Neuronal stem cell (in vitro differentiated cells): ENCODE measurements around the gene CCDC9B.
A peak's percentile ranks its signal among the peaks of the same experiment; 100 is the strongest.

ENCODE experiments used
- DNase-seq: peaks from one replicate; pipeline ENCODE4 v3.0.0-alpha.2; 2013; ENCODE audit warnings: low spot score
- H2AFZ ChIP-seq: one replicate; pipeline ENCODE4 v1.6.1; 2013; ENCODE audit warnings: mild to moderate bottlenecking, low read length, inconsistent platforms
- H2AK5ac ChIP-seq: 2 replicates; pipeline ENCODE4 v1.6.1; 2013; ENCODE audit warnings: low read depth, mild to moderate bottlenecking, inconsistent platforms, low read length, moderate library complexity, mixed read lengths
- H2BK120ac ChIP-seq: 2 replicates; pipeline ENCODE4 v1.6.1; 2013; ENCODE audit warnings: low read depth, mild to moderate bottlenecking, inconsistent platforms, low read length, moderate library complexity, mixed read lengths
- H2BK12ac ChIP-seq: one replicate; pipeline ENCODE4 v1.6.1; 2013; ENCODE audit warnings: low read length, inconsistent platforms
- H2BK15ac ChIP-seq: 2 replicates; pipeline ENCODE4 v1.6.1; 2013; ENCODE audit warnings: mild to moderate bottlenecking, low read length, inconsistent platforms, mixed read lengths
- H2BK5ac ChIP-seq: one replicate; pipeline ENCODE4 v1.6.1; 2013; ENCODE audit warnings: inconsistent platforms, mild to moderate bottlenecking, low read length, moderate library complexity
- H3K14ac ChIP-seq: one replicate; pipeline ENCODE4 v1.6.1; 2013; ENCODE audit warnings: low read length, inconsistent platforms
- H3K18ac ChIP-seq: 2 replicates; pipeline ENCODE4 v1.6.1; 2013; ENCODE audit warnings: low read length, inconsistent platforms
- H3K23ac ChIP-seq: 2 replicates; pipeline ENCODE4 v1.6.1; 2013; ENCODE audit warnings: low read depth, mild to moderate bottlenecking, mixed read lengths, low read length, inconsistent platforms; ENCODE audit not compliant: poor library complexity
- H3K27ac ChIP-seq: replicated peaks from 3 replicates; pipeline ENCODE4 v1.5.1; 2013; ENCODE audit warnings: low read length, inconsistent platforms
- H3K27me3 ChIP-seq, 3 experiments: 2 replicates each; pipeline ENCODE4 v1.6.1; 2013; ENCODE audit warnings: low read length in 3 of 3, mild to moderate bottlenecking in 2 of 3, inconsistent platforms in 1 of 3, low read depth in 1 of 3, mixed read lengths in 1 of 3, moderate library complexity in 1 of 3; ENCODE audit not compliant: control insufficient read depth in 3 of 3, insufficient read depth in 3 of 3
- H3K36me3 ChIP-seq, 2 donors: replicated peaks in 1 of 2; 2 replicates each; pipeline ENCODE4 v1.6.1; 2013; ENCODE audit warnings: low read length in 2 of 2; ENCODE audit not compliant: control insufficient read depth in 2 of 2, insufficient read depth in 2 of 2
- H3K4ac ChIP-seq: 2 replicates; pipeline ENCODE4 v1.6.1; 2013; ENCODE audit warnings: inconsistent platforms, mild to moderate bottlenecking, low read length, moderate library complexity
- H3K4me1 ChIP-seq, 2 donors: 1 replicate in 1 of 2; 2 replicates in 1 of 2; pipeline ENCODE4 v1.6.1; 2013; ENCODE audit warnings: low read length in 2 of 2, low read depth in 1 of 2; ENCODE audit not compliant: control insufficient read depth in 2 of 2, insufficient read depth in 1 of 2
- H3K4me2 ChIP-seq: one replicate; pipeline ENCODE4 v1.6.1; 2013; ENCODE audit warnings: mild to moderate bottlenecking, low read length, inconsistent platforms; ENCODE audit not compliant: insufficient read depth, poor library complexity, severe bottlenecking
- H3K4me3 ChIP-seq, 2 donors: 2 replicates each; pipeline ENCODE4 v1.5.1; 2013; ENCODE audit warnings: low read length in 2 of 2, mild to moderate bottlenecking in 2 of 2, inconsistent platforms in 1 of 2, moderate library complexity in 1 of 2
- H3K79me1 ChIP-seq: one replicate; pipeline ENCODE4 v1.6.1; 2013; ENCODE audit warnings: low read depth, mild to moderate bottlenecking, inconsistent platforms, low read length, moderate library complexity
- H3K9ac ChIP-seq: one replicate; pipeline ENCODE4 v1.6.1; 2013; ENCODE audit warnings: mild to moderate bottlenecking, low read depth, low read length, inconsistent platforms; ENCODE audit not compliant: poor library complexity
- H3K9me3 ChIP-seq, 2 donors: replicated peaks in 1 of 2; 2 replicates each; pipeline versions ENCODE3 to v1.6.1; 2013; ENCODE audit warnings: low read length in 2 of 2, mild to moderate bottlenecking in 2 of 2, inconsistent platforms in 1 of 2, low read depth in 1 of 2, mixed read lengths in 1 of 2, moderate library complexity in 1 of 2; ENCODE audit not compliant: control insufficient read depth in 2 of 2, insufficient read depth in 1 of 2
- H4K8ac ChIP-seq: one replicate; pipeline ENCODE4 v1.6.1; 2013; ENCODE audit warnings: low read depth, mild to moderate bottlenecking, inconsistent platforms, low read length, moderate library complexity
- H4K91ac ChIP-seq: one replicate; pipeline ENCODE4 v1.6.1; 2013; ENCODE audit warnings: low read length, low read depth, mild to moderate bottlenecking, inconsistent platforms; ENCODE audit not compliant: poor library complexity
- WGBS, 2 donors: extraction: QIAGEN DNeasy Blood & Tissue Kit; methylation state at CpG; one replicate each; pipeline ENCODE4 v1.1.7; 2013; ENCODE audit warnings: missing lambda C conversion rate in 2 of 2, mixed read lengths in 1 of 2; ENCODE audit not compliant: insufficient read length in 2 of 2, insufficient replicate concordance in 1 of 2; ENCODE audit errors: extremely low coverage in 2 of 2; 5-methylcytosine and 5-hydroxymethylcytosine counted together

The CCDC9B gene

DNA sequence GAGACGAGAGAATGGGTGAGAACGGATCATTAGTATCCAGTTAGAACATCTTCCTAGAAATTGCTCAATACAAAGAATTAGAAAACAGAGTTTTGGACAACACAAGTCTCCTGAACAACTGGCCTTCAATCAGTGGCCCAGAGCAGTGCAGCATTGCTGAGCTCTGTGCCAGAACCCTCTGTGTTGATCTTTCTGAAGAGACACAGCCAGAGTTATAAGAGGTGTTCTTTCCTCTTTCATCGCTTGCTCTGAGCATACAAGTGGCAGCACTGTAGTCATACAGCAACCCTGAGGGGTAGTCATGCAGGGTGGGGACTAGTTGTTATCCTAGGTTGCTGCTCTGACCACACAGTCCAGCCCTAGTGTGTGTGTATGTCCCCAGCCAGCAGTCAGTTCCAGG lies 45.7 kb upstream of the CCDC9B start:
- H2BK15ac ChIP-seq: no peak overlapping the region
- no peak for DNase-seq
- H3K36me3 ChIP-seq: peaks cover 32 to 73% of the 10 kb centered on the region in 2 donors
- H3K27me3 ChIP-seq: no peaks in the 10 kb centered on the region
- H3K4me3 ChIP-seq: no peak overlapping the region
- no peak overlapping the region for H3K23ac ChIP-seq
- no peak overlapping the region for H2AFZ ChIP-seq
- peaks cover 0 to 2% of the 10 kb centered on the region in 2 donors for H3K4me1 ChIP-seq
- peaks cover 8% of the 10 kb centered on the region for H3K79me1 ChIP-seq
- no peak overlapping the region for H3K4ac ChIP-seq
- H3K9me3 ChIP-seq: peaks cover 0 to 2% of the 10 kb centered on the region in 2 donors
- no peak overlapping the region for H4K91ac ChIP-seq
- no peak overlapping the region for H2BK12ac ChIP-seq
- H2BK5ac ChIP-seq: no peak overlapping the region
- no CpG with 5 or more reads among the region's 3 CpGs for WGBS, 2 donors
- H3K4me2 ChIP-seq: no peak overlapping the region
- no peak overlapping the region for H3K9ac ChIP-seq
- H2AK5ac ChIP-seq: no peak overlapping the region
- H3K27ac ChIP-seq: no peak overlapping the region
- H3K18ac ChIP-seq: no peak overlapping the region
- H2BK120ac ChIP-seq: no peak overlapping the region
- no peak overlapping the region for H4K8ac ChIP-seq
- H3K14ac ChIP-seq: no peak overlapping the region

- Histone ChIP-seq H3K4me3 (peak within 1 kb of the TSS; percentile 93 to 96), H2AFZ (peak within 1 kb of the TSS; percentile 82), H3K9ac (peak within 1 kb of the TSS; percentile 100), H2AK5ac (peak within 1 kb of the TSS; percentile 77), H3K4ac (no peak within 1 kb of the TSS), H3K18ac (peak within 1 kb of the TSS; percentile 96), H2BK12ac (peak within 1 kb of the TSS; percentile 48), H3K27ac (no peak within 1 kb of the TSS), H3K14ac (no peak within 1 kb of the TSS), H3K4me1 (peaks cover 0 to 2% of the 10 kb centered on the region in 2 donors), H3K36me3 (peaks cover 19 to 36% of the 10 kb centered on the region in 2 donors), H3K4me2 (peak within 1 kb of the TSS; percentile 73), H2BK120ac (peak within 1 kb of the TSS; percentile 17), H3K23ac (peak within 1 kb of the TSS; percentile 68), H3K9me3 (peaks cover 0 to 2% of the 10 kb centered on the region in 2 donors), H3K27me3 (no peaks in the 10 kb centered on the region), H2BK5ac (peak within 1 kb of the TSS; percentile 96), H4K8ac (no peak within 1 kb of the TSS), H2BK15ac (no peak within 1 kb of the TSS), H3K79me1 (peaks cover 8% of the 10 kb centered on the region), H4K91ac (peak within 1 kb of the TSS; percentile 81)
- WGBS, 2 donors: no CpG with 5 or more reads among the region's 57 CpGs
- DNase-seq: peak; percentile 87
These were observed 42.1 kb upstream of the CCDC9B start, which contains the start of gene KNSTRN for GRCh38 chr15:40382580-40383456. TSS of gene KNSTRN (plus strand) at chr15:40382721. CDS start at chr15:40382836, 115 bp downstream.

- H3K18ac ChIP-seq: no peak overlapping the region
- H3K79me1 ChIP-seq: peaks cover 8% of the 10 kb centered on the region
- H4K91ac ChIP-seq: no peak overlapping the region
- no peak overlapping the region for H3K27ac ChIP-seq
- H2BK12ac ChIP-seq: no peak overlapping the region
- no peak overlapping the region for H3K4me3 ChIP-seq
- no peaks in the 10 kb centered on the region for H3K27me3 ChIP-seq
- no CpG with 5 or more reads among the region's 11 CpGs for WGBS, 2 donors
- no peak overlapping the region for H3K23ac ChIP-seq
- no peak overlapping the region for H3K4me2 ChIP-seq
- no peak overlapping the region for H3K9ac ChIP-seq
- no peak overlapping the region for H2AK5ac ChIP-seq
- H3K36me3 ChIP-seq: peaks cover 11 to 28% of the 10 kb centered on the region in 2 donors
- no peak overlapping the region for H2BK5ac ChIP-seq
- H2AFZ ChIP-seq: peak overlapping the region; percentile 82
- H3K9me3 ChIP-seq: no peaks in the 10 kb centered on the region
- no peak overlapping the region for H3K14ac ChIP-seq
- no peak overlapping the region for H4K8ac ChIP-seq
- H3K4ac ChIP-seq: no peak overlapping the region
- no peak for DNase-seq
- H2BK15ac ChIP-seq: no peak overlapping the region
- no peak overlapping the region for H2BK120ac ChIP-seq
- H3K4me1 ChIP-seq: peaks cover 0 to 2% of the 10 kb centered on the region in 2 donors
These were observed 41.2 kb upstream of the CCDC9B start for GRCh38 chr15:40381818-40382529.

- Histone ChIP-seq H3K4me1 (peaks cover 0 to 2% of the 10 kb centered on the region in 2 donors), H3K9me3 (no peaks in the 10 kb centered on the region), H3K23ac (no peak overlapping the region), H4K8ac (no peak overlapping the region), H3K36me3 (peaks cover 2 to 15% of the 10 kb centered on the region in 2 donors), H3K27me3 (peaks cover 0 to 2% (median 0%) of the 10 kb centered on the region in 3 experiments), H2BK12ac (no peak overlapping the region), H3K4me3 (no peak overlapping the region), H2AFZ (no peak overlapping the region), H3K4me2 (no peak overlapping the region), H4K91ac (no peak overlapping the region), H2BK120ac (no peak overlapping the region), H3K79me1 (peaks cover 8% of the 10 kb centered on the region), H2BK5ac (no peak overlapping the region), H3K9ac (no peak overlapping the region), H2AK5ac (no peak overlapping the region), H3K18ac (no peak overlapping the region), H3K4ac (no peak overlapping the region), H2BK15ac (no peak overlapping the region), H3K27ac (no peak overlapping the region), H3K14ac (no peak overlapping the region)
- WGBS, 2 donors: no CpG with 5 or more reads among the region's 10 CpGs
- DNase-seq: no peak
These were observed 39.9 kb upstream of the CCDC9B start for GRCh38 chr15:40380636-40381035.
